ENCODE results near the gene DHRS3. TPM values are rescaled to one million over a fixed set of nuclear protein-coding genes. Genes with fewer than 3 reads are reported as not detected.

DHRS3 gene
- total and polyA plus RNA-seq, 8 donors, result 15.1 to 103 (median 58.2) TPM

- peaks cover 0 to 20% (median 10%) of the 10 kb centered on the region in 4 donors for H3K4me1 ChIP-seq
- intact Hi-C loops (cut with DNase I; ENCODE audit: low total_unique reads), result no loop called here
- H3K27ac ChIP-seq, result peak overlapping the region in 2 of 5 donors; percentile 44 to 61
- H3K27me3 ChIP-seq, result no peaks in the 10 kb centered on the region
- TF ChIP-seq POLR2AphosphoS5 (IDR thresholded peaks at IDR 0.05) (no peak), CTCF (IDR thresholded peaks at IDR 0.05) (no peak), POLR2A (IDR thresholded peaks at IDR 0.05) (no peak), EP300 (IDR thresholded peaks at IDR 0.05) (no peak)
- no peak overlapping the region for H3K4me3 ChIP-seq
- H3K36me3 ChIP-seq, result no peaks in the 10 kb centered on the region
- 88 to 93% (median 90%) methylated on average over 11 of the region's 11 CpGs for WGBS, 5 donors
- DNase-seq, result no peak
- no peaks in the 10 kb centered on the region for H3K9me3 ChIP-seq
These were observed 98.2 kb downstream of the DHRS3 start for GRCh38 chr1:12519693-12520364.

DNA sequence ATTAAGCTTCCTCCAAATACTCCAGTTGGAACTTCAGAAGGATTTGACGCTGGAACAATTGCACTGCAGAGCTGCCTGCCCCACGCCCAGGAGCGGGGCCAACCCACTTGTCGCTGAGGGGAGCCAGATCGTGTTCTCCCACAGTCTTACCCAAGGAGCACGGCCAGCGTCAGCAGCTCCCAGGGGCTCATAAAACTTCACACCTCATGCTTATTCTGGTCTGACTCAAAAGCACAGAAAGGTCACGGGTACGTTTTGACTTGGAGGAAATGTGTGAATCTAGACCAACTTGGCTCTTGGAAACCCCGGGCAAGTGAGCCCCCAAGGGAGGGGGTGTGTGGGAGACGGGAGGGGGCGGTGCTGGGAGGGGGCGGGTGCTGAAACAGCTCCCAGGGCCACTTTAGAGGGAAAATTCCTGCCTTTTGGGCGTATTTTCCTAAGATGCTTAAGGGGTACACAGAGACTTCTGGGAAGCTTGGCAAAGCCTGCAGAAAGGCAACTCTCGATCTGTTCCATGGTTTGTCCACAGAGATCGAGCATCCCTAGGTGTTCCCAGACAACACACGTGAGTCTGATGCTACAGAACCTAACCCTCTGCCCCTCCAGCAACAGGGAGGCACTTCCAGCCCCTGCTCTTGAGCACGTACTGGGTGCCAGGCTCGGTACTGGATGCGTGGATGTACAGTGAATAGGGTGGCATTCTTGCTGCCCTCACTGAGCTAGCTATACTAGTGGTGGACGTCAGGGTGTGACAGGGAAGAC is 98.9 kb downstream of the DHRS3 start:
- WGBS, 5 donors, result 32 to 41% (median 39%) methylated on average over 19 to 21 of the region's 21 CpGs
- H3K36me3 ChIP-seq, result no peaks in the 10 kb centered on the region
- TF ChIP-seq POLR2AphosphoS5 (IDR thresholded peaks at IDR 0.05) (peak in 2 of 3 donors; percentile 19 to 47), POLR2A (IDR thresholded peaks at IDR 0.05) (no peak), CTCF (IDR thresholded peaks at IDR 0.05) (no peak)
- no peak overlapping the region for H3K4me3 ChIP-seq
- peak overlapping the region in 2 of 5 donors; percentile 44 to 61 for H3K27ac ChIP-seq
- intact Hi-C loops (cut with DNase I; ENCODE audit: low total_unique reads), result no loop called here
- peak in 1 of 2 donors; percentile 69 for DNase-seq
- no peaks in the 10 kb centered on the region for H3K9me3 ChIP-seq
- H3K4me1 ChIP-seq, result peaks cover 0 to 27% (median 10%) of the 10 kb centered on the region in 4 donors
- H3K27me3 ChIP-seq, result no peaks in the 10 kb centered on the region

Small RNAs within 50 kb of the gene (small RNA-seq; reads per million reads assigned to genes)
- 0 to 0.75 (median 0.10) reads per million in 4 donors for gene MIR6730
- gene RNU6ATAC18P, result 0 reads per million in 4 donors

Other genes starting within 250 kb of the DHRS3 start
- not detected for gene AADACL4, start 25.9 kb upstream of the DHRS3 start, total RNA-seq
- gene AADACL4, start 25.9 kb upstream of the DHRS3 start, polyA plus RNA-seq, result not detected
- not detected for gene AADACL3, start 97.9 kb upstream of the DHRS3 start, total RNA-seq
- not detected for gene AADACL3, start 97.9 kb upstream of the DHRS3 start, polyA plus RNA-seq
- gene CFAP107, start 128.0 kb upstream of the DHRS3 start, total RNA-seq, result not detected
- gene CFAP107, start 128.0 kb upstream of the DHRS3 start, polyA plus RNA-seq, result not detected
- gene PRAMEF12, start 155.5 kb upstream of the DHRS3 start, total RNA-seq, result not detected
- gene PRAMEF12, start 155.5 kb upstream of the DHRS3 start, polyA plus RNA-seq, result not detected
- gene PRAMEF1, start 173.2 kb upstream of the DHRS3 start, total RNA-seq, result not detected
- gene PRAMEF1, start 173.2 kb upstream of the DHRS3 start, polyA plus RNA-seq, result not detected
- gene PRAMEF11, start 213.2 kb upstream of the DHRS3 start, total RNA-seq, result not detected
- gene PRAMEF11, start 213.2 kb upstream of the DHRS3 start, polyA plus RNA-seq, result not detected
- gene HNRNPCL1, start 230.5 kb upstream of the DHRS3 start, total RNA-seq, result not detected
- not detected for gene HNRNPCL1, start 230.5 kb upstream of the DHRS3 start, polyA plus RNA-seq
- not detected for gene PRAMEF2, start 238.9 kb upstream of the DHRS3 start, total RNA-seq
- gene PRAMEF2, start 238.9 kb upstream of the DHRS3 start, polyA plus RNA-seq, result not detected